NCI-H146 (cell line): ENCODE results near the gene ADAMTS18.
"Not testable (repeated sequence)": the region's sequence is repeated elsewhere in the genome, so short reads cannot be mapped to it uniquely, and the experiment has no call there.

ENCODE experiments used
- DNase-seq: peaks from one replicate; lab custom pipeline; 2025; lab: John Stamatoyannopoulos, UW

Gene ADAMTS18

DNA sequence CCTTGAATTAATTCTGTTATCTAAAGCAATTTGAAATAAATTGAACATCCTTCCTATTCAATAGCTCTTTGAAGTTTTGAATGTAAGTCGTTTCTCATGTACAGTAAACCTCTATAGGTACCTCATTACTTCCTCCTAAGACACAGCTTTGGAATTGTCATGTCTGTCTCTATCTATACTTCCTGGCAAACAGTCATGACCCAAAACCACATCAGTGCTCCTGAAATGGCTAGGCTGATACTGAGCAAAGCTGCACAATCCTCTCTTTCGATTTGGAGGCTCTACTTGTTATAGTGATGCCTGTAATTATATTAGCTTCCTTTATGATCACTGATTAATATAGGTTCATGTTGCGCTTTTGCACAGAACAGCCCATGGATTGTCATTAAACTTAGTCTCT is 110.1 kb downstream of the ADAMTS18 start:
- no peak for DNase-seq

DNA sequence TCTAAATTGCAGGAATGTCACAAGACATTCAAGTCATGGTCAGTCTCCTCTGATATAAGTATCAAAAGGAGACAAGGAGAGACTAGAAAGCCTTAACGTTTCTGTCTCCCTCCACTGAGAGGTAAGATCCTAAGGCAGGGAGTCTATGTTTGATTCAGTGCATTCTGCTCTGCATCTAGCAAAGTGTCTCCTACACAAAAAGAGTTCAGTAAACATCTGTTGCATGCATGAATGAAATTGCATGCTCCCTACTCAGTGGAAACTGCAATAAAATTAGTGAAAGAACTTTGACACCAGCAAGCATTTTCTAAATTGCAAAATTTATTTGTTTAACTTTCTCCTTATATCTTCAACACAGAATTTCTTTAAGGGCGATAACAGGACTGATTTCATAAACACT is 111.1 kb downstream of the ADAMTS18 start:
- DNase-seq: no peak

DNA sequence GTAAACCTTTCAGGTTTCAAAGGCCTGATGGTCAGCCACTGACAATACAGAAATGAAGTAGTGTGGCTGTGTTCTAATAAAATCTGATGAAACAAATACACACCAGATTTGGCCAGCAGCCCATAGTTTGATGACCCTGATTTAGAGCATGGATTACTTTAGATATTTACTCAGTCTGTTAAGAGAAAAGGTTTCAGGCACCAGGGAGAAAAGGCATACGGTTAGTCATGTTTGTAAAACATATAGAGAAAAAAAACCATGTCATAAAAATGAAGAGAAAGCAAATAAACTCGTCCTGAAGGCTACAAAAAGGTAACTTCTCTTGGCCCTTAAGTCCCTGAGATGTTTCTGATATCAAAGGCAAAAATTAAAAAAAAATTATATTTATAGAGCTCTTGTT is 112.1 kb downstream of the ADAMTS18 start:
- DNase-seq: peak; percentile 39

DNA sequence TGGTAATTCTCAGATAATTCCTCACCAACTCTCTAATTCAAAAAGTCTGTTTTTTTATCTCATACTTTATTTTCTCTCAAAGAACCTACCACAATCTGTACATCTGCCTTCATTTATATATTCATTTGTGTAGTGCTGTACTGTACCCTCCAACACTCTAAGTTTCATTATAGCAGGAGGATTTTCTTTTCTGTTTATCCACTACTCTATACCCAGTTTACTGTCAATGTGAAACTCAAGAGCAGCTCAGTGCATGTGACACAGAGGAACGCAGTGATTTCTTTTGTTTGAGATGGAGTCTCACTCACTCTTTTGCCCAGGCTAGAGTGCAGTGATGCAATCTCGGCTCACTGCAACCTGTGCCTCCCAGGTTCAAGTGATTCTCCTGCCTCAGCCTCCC is 117.8 kb downstream of the ADAMTS18 start:
- no peak for DNase-seq

DNA sequence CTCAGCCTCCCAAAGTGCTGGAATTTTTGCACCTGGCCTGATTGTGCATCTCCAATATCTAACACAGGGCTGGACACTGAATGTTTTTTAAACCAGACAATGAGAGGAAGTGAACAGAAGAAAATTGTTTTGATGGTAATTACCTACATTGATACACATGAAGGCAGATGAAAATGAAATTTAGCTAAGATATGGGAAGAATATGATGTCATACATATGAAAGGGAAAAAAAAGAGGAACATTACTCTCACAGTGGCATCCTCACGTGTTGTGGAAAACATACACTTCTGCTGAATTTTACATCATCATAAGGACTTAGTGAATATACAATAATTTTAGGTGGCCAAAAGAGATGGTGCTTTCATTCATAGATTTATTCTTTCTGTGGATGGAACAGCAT is 124.0 kb downstream of the ADAMTS18 start:
- no peak for DNase-seq

DNA sequence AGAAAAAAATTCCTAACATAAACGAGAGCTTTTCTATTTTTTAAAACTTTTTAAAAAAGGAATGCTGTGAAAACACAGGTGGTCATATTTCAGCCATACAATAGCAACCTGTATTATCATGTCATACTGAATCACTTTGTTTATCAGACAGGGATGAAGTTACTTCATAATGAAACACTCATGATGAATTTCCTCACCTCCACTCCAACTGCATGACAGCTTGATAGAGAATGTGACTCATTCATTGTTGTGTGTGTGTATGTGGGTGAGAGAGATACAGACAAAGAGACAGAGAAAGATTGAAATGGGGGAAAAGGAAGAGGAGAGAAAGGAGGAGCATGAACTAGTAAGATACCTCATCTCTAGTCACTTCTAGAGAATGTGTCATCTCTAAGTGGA is 126.7 kb downstream of the ADAMTS18 start:
- no peak for DNase-seq

DNA sequence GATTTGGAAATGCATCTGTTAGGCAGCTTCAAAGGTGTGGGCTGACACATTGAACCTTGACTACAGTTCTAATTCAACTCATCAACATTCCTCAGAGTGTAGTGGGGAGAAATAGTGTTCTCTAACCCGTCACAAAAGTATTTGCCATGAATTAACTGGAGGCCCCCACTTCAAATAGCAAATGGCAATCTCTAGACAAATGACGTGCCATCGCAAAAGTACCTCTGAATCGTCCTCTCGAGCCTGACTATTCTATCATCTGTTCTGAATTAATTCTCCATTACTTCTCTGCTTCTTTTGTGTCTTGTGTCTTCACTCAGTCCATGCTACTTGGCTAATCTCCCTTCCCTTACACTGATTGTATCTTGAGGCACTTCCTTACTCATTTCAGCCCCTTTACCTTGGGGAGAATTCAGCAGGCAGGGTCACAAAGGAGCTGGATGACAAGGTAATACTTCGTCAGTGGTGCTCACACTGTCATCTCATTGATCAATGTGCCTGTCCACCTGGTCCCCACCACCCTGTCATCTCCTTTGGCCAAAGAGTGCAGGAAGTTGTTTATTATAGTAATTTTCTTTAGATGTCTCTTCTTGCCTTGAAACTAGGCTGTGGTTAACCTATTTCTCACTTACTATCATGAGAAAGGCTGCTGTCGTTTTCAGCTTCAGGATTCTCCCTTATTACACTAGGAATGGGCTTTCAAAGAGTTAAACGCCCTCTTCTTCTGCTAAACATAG is 127.2 kb downstream of the ADAMTS18 start:
- DNase-seq: no peak

DNA sequence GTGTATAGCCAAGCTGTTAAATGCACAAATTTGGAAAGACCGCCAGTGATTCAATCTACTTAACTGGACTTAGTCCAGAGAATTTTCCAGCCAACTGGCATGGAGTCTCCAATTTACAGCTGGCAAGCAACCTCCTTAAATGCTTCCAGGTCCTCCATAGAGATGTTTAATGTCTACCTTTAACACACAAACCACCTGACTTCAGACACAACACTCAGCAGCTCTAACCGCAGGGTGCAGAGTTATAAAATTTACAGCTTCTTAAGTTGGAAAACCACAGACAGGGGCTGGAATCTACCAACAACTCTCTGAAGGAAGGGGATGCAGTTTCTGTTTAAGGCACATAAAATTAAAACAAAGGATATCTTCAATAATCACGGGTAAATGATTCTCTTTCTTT is 128.8 kb downstream of the ADAMTS18 start:
- DNase-seq: no peak

DNA sequence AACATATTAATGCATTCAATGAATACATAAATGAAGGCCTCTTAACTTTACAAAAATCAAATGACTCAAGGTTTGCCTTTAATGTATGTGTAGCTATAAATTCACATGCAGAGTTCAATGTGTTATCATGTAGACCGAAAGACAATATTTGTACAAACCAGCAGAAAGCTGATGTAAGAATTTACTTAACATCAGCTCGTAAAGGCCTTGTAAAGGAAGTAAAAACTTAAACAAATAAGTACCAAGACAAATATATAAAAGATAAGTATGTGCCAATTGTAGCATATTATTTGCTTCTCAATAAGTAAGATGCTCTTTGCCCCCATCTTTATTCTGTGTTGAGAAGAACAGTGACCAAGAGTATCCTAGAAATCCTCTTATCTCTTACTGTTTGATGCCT is 130.0 kb downstream of the ADAMTS18 start:
- no peak for DNase-seq

DNA sequence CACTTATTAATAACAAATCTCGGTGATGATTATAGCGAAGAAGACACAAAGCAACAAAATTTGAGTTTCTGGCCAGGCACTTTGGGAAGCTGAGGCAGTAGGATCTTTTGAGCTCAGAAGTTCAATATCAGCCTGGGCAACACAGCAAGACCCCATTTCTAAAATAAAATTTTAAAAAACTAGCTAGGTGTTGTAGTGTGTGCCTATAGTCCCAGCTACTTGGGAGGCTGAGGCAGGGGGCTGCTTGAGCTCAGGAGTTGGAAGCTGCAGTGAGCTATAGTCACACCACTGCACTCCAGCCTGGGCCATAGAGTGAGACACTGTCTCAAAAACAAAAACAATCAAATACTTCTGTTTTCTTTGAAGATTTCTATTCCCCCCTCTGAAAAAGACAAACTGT is 130.7 kb downstream of the ADAMTS18 start:
- DNase-seq: no peak

DNA sequence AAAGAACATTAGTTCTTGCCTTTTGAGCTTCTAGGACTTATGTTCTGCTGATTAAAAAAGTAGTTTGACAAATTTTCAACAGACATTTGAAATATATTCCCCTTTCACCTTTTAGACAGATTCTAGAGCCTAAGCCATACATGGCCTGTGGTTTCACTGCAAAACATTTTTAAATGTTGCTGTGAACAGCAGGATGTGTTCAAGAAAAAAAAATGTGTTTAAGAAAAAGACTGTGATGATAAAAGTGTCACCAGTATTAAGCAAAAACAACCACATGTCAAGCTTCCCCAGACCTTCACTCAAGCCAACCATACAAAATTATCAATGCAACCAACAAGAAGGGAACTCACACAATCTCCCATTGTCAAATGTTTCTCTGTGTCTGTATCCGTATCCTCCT is 132.2 kb downstream of the ADAMTS18 start:
- no peak for DNase-seq

DNA sequence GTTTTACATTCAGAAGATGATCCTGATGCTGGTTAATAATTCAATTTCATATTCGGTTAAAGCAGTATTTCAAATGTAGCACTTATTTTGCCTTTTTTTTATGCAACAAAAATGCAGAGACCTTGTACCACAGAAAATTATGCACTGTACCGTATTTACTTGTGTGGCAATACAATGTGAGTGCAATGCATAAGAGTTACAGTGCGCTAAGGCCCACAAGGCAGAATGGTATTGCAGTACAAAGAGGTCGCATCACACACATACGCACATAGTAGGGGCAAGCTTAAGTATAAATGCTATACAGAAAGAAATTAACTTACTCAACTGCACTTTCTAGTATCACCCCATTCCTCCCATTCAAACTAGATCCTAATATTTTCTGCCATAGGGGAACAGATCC is 132.6 kb downstream of the ADAMTS18 start:
- DNase-seq: no peak

DNA sequence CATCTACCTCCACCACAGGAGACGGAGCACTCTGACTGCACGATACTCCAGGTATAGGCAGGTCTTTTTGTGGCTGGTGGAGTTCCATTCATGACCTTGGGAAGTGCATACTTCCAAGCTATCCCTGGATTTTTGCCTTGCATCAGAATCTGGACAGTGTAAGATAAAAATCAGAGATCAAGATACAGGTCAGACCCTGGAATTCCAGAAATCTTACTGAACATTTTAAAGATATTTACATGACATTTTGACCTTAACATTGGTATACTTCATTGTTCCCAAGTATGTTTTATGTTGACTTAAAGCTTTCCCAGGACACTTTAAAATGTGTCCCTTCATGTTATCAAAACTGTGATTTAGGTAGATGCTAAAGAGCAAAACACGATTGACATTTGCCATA is 134.6 kb downstream of the ADAMTS18 start:
- no peak for DNase-seq

DNA sequence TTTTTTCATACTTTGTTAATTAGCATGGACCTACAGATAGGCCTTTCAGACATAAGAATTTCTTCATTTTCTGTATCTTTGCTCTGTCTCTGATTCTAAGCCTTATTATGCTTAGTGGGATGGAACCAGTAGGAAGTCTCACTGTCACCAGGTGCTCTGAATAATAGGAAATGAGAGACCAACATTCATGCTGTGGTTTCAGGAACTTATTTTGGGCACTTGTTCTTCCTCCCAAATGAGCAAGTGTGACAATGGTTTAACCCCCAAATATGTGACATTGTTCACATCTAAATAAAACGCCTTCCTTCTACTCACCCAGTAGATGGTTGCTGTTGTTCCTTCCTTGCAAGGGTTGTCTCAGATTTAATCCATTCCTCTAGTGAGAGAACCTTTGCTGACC is 135.4 kb downstream of the ADAMTS18 start:
- DNase-seq: no peak

DNA sequence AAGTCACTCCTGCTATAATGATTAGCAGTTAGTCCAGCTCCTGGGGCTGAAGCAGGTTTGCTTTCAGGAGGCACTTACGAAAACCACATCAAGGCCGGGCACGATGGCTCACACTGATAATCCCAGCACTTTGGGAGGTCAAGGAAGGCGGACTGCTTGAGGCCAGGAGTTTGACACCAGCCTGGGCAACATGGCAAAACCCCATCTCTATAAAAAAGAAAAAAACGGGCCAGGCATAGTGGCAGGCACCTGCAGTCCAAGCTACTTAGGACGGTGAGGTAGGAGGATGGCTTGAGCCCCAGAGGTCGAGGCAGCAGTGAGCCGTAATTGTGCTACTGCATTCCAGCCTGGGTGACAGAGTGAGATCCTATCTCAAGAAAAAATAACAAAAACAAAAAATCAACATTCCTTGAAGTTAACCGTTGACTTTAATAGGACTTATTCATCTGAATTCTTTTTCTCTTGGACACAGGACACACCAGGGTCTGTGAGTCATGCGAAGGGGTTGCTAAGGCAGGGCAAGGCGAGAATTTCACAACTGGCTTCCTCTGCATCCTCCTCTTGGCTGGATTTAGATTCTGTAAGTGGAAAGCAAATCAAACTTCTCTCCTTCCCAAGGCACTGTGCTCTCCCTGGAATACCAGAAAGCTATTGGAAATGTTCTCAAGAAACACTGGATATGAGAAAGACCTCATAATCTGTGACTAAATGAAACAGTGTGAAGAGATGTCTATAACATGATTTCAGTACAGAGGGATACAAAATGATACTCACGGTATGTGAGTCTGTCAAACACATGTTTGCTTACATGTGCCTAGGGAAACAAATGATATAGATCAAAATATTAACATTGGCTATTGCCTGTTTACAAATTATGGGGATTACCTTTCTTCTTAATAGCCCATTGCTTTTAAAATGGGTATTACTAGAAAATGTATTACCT is 136.1 kb downstream of the ADAMTS18 start:
- DNase-seq: no peak

DNA sequence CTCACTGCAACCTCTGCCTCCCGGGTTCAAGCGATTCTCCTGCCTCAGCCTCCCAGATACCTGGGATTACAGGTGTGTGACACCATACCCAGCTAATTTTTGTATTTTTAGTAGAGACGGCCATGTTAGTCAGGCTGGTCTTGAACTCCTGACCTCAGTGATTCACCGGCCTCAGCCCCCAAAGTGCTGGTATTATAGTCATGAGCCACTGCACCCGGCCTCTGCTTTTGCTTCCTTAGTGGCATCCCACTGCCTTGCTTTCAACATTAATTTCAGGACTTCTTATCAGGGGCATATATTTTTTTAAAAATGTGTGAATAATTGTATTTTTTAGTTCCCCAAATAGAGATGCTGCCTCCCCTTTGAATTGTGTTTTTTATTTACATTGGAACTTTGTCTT is 136.8 kb downstream of the ADAMTS18 start:
- no peak for DNase-seq

DNA sequence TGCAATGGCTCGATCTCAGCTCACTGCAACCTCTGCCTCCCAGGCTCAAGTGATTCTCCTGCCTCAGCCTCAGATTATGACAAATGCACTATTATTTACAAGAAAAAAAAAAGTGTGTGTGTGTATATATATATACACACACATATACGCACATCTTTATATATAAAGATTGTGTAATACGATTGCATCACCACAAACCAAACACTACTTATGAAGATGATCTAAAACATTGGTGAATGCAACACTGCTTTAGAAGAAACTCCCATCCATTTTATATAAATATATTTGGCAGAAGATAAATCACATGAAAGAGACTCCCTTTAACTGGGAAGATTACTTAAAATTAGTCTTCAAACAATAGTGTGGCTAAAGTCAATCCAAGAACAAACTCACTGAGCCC is 138.9 kb downstream of the ADAMTS18 start:
- no peak for DNase-seq

DNA sequence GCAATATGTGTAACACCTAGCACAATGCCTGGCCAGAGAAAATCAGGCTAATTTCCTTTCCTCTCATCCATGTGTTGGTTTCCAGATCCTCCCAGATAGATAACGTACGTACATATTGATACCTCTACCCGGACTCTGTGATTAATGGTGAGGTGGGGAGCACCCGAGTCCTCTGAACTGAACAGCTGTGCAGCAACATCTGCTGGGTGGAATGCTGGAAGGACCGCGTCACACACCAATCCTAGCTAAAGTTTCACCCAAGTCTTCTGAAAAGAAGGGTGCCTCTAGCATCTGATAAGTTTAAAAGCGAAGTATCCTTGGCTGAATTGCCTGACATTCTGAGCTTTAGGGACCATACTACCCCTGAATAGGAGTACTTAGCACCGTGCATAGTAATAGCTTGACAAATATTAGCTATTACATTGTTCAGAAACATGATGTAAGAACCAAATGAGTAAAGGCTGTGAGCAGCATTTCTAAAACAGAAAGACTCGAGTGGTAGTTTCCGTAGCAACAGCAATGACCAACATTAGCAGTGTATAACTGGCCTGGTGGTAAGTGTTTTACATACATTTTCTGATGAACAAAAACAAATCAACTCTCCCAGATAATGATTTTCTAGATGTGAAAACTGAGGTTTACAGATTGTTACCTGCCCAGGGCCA is 144.3 kb downstream of the ADAMTS18 start:
- DNase-seq: peak; percentile 38

DNA sequence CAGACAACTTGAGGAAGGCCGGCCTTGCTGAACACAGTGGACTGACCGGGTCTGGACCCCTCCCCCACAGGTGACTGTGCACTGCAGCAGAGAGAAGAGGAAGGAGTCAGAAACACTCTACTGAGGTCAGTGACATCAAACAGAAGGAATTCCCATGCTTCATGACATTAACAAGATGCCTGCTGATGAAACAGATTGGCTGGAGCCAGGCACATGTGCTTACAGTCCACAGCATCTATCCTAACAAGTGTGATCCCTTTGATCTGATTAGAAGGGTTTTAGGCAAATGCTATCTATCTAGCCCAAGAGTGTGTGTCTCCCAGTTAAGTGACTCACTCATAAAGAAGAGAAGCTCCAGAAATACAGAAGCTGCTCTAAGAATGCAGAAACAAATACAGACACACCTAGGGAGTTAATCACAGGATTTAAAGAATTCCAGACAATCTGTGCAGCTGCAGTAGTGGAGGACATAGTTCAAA is 145.5 kb downstream of the ADAMTS18 start:
- DNase-seq: no peak

DNA sequence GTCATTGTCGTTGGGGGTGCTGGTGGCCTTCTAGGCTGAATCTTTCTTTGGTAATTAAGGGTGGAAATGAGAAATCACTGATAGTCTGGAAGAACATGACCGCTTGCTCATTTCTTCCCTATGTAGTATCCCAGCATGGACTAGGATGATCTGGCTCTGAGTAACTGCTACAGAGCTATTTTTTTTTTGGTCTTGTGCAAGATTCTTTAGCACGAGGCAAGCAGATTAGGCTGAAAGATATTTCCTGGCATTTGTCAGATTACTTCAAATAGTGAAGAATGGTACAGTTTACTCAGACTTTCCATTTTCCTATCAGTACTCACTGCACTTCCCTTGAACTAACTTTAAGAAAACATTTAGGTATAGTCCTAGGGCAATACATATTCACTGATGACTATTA is 146.6 kb downstream of the ADAMTS18 start:
- DNase-seq: no peak

DNA sequence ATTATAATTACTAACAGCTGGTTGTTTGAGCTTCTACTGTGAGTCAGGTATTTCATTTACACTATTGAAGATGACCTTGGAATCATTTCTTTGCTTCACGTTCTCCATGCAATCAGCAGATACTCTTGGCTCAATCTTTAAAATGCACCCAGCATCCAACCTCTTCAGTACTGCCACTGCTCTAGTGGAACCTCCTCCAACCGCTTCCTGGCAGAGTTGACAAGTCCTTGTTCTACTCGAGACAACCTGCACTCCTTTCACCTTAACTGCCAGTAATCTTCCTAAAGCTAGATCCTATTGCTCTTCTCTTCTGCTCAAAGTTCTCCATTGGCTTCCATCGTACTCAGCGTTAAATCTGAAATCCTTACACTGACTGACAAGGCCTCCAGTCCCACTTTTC is 149.2 kb downstream of the ADAMTS18 start:
- DNase-seq: no peak

DNA sequence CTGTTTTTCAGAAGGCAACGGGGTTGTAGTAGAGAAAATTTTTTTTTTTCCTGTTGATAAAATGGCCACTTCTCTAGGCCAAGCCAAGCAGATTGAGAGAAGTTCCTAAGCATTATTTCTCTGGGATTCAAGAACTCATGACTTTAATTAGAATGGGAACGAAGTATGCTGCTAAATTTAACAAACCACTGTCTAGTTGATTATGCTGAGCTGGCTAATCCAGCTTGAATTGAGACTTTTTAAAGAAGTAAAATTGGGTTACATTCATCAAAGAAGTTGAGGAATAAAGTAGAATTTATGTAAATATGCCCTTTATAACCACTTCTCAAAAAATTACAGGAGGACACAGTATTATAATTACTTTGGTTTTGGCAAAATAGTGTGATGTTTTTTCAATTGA is 152.5 kb downstream of the ADAMTS18 start:
- DNase-seq: no peak

DNA sequence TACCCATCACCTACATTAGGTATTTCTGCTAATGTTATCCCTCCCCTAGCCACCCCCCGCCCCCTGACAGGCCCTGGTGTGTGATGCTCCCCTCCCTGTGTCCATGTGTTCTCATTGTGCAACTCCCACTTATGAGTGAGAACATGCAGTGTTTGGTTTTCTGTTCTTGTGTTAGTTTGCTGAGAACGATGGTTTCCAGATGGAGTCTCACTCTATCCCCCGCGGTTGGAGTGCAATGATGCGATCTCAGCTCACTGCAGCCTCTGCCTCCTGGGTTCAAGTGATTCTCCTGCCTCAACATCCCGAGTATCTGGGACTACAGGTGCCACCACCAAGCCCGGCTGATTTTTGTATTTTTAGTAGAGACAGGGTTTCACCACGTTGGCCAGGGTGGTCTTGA is 155.5 kb downstream of the ADAMTS18 start:
- DNase-seq: not testable (repeated sequence)
